HG03066 (cell line): ENCODE measurements around the gene DCT.

Experiments used
- ATAC-seq: cut with Tn5 transposase; IDR thresholded peaks from one replicate; pipeline ENCODE4 v1.9.1; 2021; ENCODE audit warnings: low read depth; ENCODE audit not compliant: unreplicated experiment

DCT gene

GRCh38 chr13:94455414-94455813, 24.1 kb downstream of the DCT start:
- no peak for ATAC-seq

GRCh38 chr13:94454906-94455305, 24.6 kb downstream of the DCT start:
- ATAC-seq: no peak

DNA sequence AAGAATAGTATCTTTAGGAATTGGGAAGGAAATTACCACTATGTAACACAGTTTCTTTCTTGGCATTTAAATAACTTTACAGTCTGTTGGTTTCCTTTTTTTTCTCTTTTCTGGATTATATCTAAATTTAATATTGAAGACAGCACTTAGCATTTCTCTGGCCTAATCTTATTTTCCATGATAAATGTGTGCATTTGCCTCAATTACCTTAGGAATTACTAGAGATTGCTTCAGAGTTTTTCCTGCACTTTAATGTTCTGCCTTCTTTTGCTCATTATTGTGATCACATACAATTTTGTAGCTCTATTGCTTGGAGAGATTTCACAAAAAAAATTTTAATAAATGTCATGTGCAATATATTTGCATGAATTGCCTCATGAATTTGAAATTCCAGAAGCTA, 25.1 kb downstream of the DCT start:
- ATAC-seq: no peak

DNA sequence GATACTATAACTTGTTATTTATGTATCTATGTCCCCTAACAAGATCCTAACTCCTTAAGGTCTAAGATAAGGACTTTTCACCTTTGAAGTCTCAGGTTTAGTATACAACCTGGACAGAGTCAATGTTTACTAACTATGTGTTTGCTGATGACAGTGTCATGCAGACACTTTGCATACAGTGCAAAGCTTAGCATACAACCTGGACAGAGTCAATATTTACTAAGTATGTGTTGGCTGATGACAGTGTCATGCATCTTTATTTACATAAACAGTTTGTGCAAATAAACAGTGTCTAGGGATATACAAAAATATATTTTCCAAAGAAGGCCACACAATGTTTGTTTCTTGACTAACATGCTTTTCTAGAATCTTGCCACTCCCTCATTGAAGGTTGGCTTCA, 34.7 kb downstream of the DCT start:
- ATAC-seq: no peak

GRCh38 chr13:94435604-94436226, 43.8 kb downstream of the DCT start:
- peak; percentile 56 for ATAC-seq

GRCh38 chr13:94433055-94433961, 46.2 kb downstream of the DCT start:
- no peak for ATAC-seq

DNA sequence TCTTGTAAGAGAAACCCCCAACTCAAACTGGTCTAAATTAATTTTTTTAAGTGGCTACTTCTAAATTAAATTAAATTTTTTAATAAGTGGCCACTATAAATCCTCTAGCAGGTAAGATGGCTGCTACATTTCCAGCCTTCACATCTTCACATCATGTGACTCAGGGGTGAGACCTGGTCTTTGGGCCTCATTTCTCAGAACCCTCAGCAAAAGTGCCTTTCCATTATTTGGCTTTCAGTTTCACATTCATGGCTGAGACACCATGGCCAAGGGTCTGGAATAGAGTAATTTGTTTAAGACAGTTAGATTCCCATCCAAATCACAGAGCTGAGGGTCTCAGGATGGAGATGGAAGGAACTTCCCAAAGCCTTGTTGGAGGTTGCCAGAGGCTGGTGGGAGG, 47.5 kb downstream of the DCT start:
- ATAC-seq: no peak

GRCh38 chr13:94431574-94431973, 47.9 kb downstream of the DCT start:
- ATAC-seq: no peak

GRCh38 chr13:94427313-94427953, 52.0 kb downstream of the DCT start:
- no peak for ATAC-seq

DNA sequence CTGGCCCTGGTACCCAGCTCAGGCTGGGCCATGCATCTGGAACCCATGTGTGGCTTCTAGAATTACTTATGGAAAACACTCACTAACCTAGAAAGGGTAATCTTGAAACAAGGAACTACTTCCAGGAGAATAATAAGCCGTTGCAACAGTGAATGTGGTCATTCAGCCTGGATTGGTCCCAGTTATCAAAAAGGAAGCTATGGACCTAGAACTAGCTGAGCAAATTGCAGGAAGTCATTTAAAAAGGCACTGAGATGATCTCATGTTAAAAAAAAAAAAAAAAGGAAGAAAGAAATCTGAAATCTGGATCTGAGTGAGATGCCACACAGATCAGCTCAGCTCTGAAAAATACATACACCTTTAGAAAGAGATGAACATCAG, 59.6 kb downstream of the DCT start:
- ATAC-seq: no peak

- ATAC-seq: no peak
Observed at GRCh38 chr13:94419304-94419924, 60.1 kb downstream of the DCT start.

DNA sequence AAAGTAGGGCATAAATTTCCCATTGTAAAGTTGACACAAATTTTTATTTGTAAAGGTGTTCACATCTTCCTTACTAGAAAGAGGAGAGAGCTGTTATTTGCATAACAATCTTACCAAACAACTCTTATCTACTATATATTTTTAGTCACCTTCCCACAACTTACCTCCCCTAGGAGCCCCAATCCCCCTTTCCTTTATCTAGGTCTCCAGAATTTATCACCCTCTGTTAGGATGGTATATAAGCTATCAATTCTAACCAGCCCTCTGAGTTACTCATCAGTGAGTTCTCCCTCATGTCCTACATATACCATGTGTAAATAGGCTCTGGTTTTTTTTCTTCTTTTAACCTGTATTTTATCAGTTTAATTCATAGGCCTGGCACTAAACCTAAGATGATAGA, 62.2 kb downstream of the DCT start:
- ATAC-seq: no peak

DNA sequence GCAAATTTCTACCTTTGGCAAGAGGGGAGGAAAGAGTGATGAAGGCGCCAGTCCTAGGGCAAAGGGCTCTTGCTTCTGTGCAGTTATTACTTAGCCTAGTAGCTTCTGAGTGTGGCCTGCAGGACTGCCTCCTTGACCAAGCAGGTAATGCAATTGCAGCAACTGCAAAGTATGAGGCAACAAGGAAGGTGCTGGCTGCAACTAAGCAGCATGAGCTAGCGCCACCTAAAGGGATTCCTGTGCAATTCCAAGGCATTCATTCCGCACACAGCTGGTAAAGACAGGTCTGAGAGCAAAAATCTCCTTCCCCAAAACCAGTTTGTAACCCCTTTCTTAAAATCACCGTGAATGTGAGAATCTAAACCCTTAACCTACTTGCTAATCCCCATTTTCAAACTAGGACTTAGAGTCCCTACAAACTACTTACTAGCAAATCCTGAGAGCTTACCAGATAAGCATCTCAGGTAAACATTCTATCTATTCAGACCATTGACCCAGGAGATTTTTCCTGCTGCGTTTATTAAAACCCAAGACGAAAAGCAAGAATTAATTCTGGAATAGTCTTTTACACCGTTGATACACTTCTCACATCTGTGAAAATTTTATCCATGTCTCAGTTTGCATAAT, 62.9 kb downstream of the DCT start:
- no peak for ATAC-seq

DNA sequence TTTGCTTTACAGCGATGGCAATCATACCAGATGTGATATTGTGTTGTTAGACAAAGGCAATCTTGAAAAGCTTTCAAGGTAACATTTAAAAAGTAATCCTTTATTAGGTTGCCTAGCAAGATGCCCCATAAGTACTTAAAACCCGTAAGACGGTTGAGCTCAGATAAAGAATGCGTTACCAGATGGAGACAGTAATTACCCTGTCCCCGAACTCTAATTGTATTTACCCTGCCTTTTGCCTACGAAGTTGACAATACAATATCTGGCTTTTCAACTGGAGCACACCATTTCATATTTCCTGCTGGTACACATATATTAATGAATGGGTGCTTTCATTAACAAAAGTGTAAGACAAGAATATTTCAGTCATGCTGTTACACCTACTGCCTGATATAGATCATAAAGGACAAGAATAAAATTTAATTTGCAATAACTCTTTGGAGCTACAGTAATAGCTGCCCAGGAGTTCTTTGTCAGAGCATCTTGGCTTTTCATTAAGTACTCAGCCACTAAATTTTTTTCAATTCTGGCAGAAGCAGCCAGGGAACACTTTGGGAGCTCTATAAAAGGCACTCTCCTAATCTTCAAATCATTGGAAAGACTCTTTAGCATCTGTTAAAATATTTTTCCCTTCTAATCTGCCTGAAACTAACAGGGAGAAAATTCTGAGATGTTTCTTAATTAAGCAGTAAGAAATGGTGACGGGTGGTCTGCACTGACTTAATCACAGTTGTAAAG, 63.8 kb downstream of the DCT start:
- no peak for ATAC-seq

DNA sequence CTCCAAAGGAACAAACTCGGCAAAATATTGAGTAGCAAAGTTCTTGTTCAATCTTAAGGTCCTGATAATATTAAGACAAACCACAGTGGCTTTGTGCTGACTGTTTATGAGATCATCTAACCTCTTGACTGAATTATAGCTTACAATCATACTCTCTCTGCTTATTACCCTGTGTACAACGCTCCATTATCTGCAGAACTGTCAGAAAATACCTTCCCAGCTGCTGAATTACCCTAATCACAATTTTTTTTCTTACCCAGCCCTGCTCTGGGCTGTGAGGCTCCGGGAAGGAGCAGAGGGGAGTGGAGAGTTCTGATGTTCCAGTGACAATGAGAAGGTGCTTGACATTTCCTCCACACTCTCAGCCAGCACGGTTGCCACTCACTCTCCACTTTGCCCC, 64.8 kb downstream of the DCT start:
- no peak for ATAC-seq

GRCh38 chr13:94414141-94414540, 65.3 kb downstream of the DCT start:
- no peak for ATAC-seq

DNA sequence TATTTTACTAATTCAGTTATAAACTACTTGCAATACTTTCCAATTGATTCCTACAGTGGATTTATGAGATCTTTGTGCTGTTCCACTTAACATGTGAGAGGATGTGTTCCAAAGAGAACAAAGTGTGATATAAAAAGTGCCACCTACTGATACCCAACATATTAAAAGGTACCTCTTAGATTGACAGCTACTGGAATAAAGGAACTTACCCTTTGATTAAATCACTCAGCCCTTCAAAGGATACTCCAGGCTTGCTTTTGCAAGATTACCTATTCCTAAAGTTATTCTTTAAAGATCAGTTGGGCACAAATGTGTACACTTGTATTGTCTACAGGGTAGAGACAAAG, 65.9 kb downstream of the DCT start:
- no peak for ATAC-seq

DNA sequence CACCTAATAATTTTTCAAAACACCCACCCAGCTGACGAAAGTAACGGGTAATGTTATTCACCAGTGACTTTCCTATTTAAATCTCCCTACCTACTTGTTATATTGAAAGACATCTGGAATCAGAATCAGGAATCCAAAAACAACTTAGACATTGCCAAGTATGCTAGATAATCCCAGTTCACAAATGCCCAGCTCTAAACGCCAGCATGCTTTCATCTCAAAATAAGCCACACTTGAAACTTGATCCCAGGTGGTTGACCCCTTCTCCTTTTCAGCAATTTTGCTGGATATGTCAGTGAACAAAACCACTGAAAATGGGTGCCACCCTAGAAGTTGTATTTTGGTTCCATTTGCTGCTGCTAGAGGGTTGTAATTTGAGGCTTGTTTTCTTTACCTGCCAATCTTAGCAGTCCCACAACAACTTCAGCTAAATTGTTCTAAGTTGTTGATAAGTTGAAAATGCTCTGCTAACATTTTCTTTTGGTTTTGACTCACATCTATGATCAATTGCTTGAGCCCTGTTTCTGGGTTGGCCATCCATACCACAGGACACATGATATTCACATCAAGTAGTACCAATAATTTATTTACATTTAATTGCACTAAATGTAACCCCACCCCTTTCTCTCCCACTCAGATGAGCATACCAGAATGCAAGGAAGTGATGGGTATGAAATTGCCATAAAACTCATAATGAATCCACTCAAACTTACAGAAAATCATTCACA, 66.4 kb downstream of the DCT start:
- no peak for ATAC-seq

GRCh38 chr13:94411747-94412146, 67.7 kb downstream of the DCT start:
- no peak for ATAC-seq
